IgD-negative memory B cell (primary cell): ENCODE results near the gene RAB27B. TPM values are rescaled to one million over a fixed set of nuclear protein-coding genes. Genes with fewer than 3 reads are reported as not detected.

Experiments used
- H3K27ac Mint-ChIP-seq, 3 donors: one replicate each; pipeline ENCODE4 v1.8.0; 2020 to 2022; ENCODE audit warnings: mild to moderate bottlenecking in 3 of 3, mixed read lengths in 3 of 3, moderate library complexity in 1 of 3
- H3K27me3 Mint-ChIP-seq: one replicate; pipeline ENCODE4 v1.8.0; 2021; ENCODE audit warnings: mixed read lengths
- H3K36me3 Mint-ChIP-seq: one replicate; pipeline ENCODE4 v1.8.0; 2020; ENCODE audit warnings: mild to moderate bottlenecking, mixed read lengths
- H3K4me1 Mint-ChIP-seq, 3 donors: one replicate each; pipeline ENCODE4 v1.8.0; 2020 to 2022; ENCODE audit warnings: mixed read lengths in 3 of 3, mild to moderate bottlenecking in 1 of 3
- H3K4me3 Mint-ChIP-seq, 4 donors: one replicate each; pipeline ENCODE4 v1.8.0; 2020 to 2022; ENCODE audit warnings: mild to moderate bottlenecking in 4 of 4, mixed read lengths in 4 of 4, moderate library complexity in 3 of 4
- H3K9me3 Mint-ChIP-seq, 3 donors: one replicate each; pipeline ENCODE4 v1.8.0; 2020 to 2021; ENCODE audit warnings: mixed read lengths in 3 of 3, mild to moderate bottlenecking in 1 of 3
- polyA plus RNA-seq: library from polyadenylated mRNA; unstranded; fragments of 300-500 nt; fragmentation: Illumina TruSeq; gene quantifications from one replicate; pipeline ENCODE4 v1.2.3, GENCODE V29; 2021

The RAB27B gene
- polyA plus RNA-seq, result 1.1 TPM

DNA sequence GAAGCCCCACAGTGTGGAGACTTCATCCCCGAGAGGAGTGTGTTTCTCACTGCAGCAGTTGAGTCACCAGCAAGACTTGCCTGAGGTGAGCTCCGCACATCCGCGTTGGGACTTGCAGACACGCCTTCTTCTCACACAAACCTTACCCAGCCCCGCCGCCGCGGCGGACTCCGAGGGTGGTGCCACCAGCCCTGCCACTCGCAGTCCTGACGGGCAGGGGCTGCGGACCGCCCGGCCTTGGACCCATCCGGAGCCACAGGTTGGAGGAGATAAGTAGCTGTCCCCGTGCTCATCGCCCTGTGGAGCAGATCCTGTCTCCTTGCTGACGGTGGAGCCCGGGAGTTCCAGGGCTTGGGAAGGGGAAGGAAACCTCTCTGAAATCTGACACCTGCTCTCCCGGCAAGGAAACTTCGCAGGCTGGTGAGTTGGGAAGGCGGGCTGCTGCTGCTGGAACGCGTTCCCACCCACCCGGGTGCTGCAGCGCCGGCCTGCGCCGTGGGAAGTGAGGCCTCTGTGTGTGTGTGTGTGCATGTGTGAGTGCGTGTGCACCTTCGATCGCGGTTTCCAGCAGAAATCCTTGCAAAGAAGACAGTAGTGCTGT, at the start of gene RAB27B:
Gene RAB27B (plus strand): TSS at position 197 of the 601 bp plus-strand sequence. CDS start 49,109 bp downstream, outside the sequence.
- Mint-ChIP-seq H3K27ac (no peak within 1 kb of the TSS), H3K4me1 (peaks cover 3 to 6% (median 6%) of the 10 kb centered on the region in 3 donors), H3K4me3 (peak within 1 kb of the TSS; percentile 38 to 72 (median 66))

DNA sequence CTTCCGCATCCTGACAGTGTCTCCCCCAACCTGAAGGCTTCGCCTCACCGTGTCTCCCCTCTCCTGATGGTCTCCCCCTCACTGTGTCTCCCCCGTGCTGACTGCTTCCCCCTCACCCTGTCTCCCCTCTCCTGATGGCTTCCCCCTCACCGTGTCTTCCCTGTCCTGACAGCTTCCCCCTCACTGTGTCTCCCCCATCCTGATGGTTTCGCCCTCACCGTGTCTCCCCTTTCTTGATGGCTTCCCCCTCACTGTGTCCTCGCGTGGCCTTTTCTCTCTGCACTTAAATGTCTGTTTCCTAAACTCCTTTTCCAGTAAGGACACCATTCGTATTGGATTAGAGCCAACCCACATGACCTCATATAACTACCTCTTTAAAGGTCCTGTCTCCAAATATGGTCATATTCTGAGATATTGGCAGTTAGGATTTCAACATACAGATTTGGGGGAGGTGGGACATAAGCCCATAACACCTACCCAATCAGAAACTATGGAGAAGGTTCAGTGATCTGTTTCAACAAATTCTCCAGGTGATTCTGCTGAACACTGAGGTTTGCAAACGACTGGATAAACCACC, 47.9 kb upstream of the RAB27B start:
- H3K9me3 Mint-ChIP-seq, result peaks cover 0 to 9% (median 0%) of the 10 kb centered on the region in 3 donors
- no peaks in the 10 kb centered on the region for H3K36me3 Mint-ChIP-seq
- peaks cover 3% of the 10 kb centered on the region for H3K27me3 Mint-ChIP-seq
- no peaks in the 10 kb centered on the region for H3K4me1 Mint-ChIP-seq
- H3K4me3 Mint-ChIP-seq, result peak overlapping the region in 1 of 4 donors; percentile 69
- no peak overlapping the region for H3K27ac Mint-ChIP-seq

More for the DNA sequence above, at the start of gene RAB27B:
- Mint-ChIP-seq H3K9me3 (peaks cover 0 to 3% (median 3%) of the 10 kb centered on the region in 3 donors), H3K27me3 (peaks cover 19% of the 10 kb centered on the region), H3K36me3 (no peaks in the 10 kb centered on the region)

GRCh38 chr18:54780970-54781369, 47.3 kb upstream of the RAB27B start:
- Mint-ChIP-seq H3K36me3 (peaks cover 2% of the 10 kb centered on the region), H3K4me3 (no peak overlapping the region), H3K4me1 (peaks cover 0 to 1% (median 0%) of the 10 kb centered on the region in 3 donors), H3K9me3 (peaks cover 0 to 9% (median 0%) of the 10 kb centered on the region in 3 donors), H3K27me3 (peaks cover 4% of the 10 kb centered on the region), H3K27ac (no peak overlapping the region)

DNA sequence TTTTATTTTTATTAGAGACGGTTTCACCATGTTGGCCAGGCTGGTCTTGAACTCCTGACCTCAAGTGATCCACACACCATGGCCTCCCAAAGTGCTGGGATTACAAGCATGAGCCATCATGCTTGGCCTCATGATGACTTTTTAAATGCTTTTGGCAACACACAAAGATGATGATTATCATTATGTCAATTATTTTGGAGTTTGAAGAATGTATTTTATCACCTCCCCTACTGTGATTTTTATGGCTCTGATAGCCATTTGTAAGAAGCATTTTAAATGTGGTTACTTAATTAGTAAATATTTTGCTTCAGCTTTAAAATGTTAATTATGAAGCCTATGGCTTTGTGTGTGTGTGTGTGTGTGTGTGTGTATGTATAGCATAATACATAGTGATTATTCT, 45.1 kb upstream of the RAB27B start:
- H3K27ac Mint-ChIP-seq, result no peak overlapping the region
- H3K4me1 Mint-ChIP-seq, result peaks cover 1 to 4% (median 4%) of the 10 kb centered on the region in 3 donors
- H3K27me3 Mint-ChIP-seq, result peaks cover 5% of the 10 kb centered on the region
- peaks cover 3% of the 10 kb centered on the region for H3K36me3 Mint-ChIP-seq
- peaks cover 0 to 9% (median 0%) of the 10 kb centered on the region in 3 donors for H3K9me3 Mint-ChIP-seq
- H3K4me3 Mint-ChIP-seq, result no peak overlapping the region

DNA sequence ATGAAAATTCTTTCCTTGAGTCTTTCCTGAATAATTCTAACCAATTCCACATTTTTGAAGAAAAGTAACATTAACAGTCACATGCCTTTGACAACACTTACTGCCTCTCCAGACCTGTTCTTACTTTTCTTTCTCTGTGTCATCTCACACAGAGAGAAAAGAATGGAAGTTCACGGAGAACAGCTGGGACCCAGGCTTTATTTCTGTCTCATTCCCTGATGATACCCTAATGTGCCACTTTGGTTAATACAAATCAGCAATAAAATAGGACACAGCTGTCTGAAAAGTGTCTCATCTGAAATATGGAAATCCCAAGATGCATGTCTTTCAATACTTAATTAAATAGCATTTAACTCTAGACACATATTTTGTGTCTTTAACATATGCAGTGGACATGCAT, 42.1 kb upstream of the RAB27B start:
- H3K9me3 Mint-ChIP-seq, result peaks cover 0 to 5% (median 0%) of the 10 kb centered on the region in 3 donors
- H3K36me3 Mint-ChIP-seq, result peaks cover 3% of the 10 kb centered on the region
- no peak overlapping the region for H3K4me3 Mint-ChIP-seq

GRCh38 chr18:54787121-54787520, 41.2 kb upstream of the RAB27B start:
- Mint-ChIP-seq H3K4me3 (peak overlapping the region in 1 of 4 donors; percentile 20), H3K27ac (no peak overlapping the region), H3K4me1 (peaks cover 1 to 4% (median 4%) of the 10 kb centered on the region in 3 donors), H3K27me3 (peaks cover 8% of the 10 kb centered on the region), H3K36me3 (peaks cover 3% of the 10 kb centered on the region), H3K9me3 (peaks cover 0 to 5% (median 0%) of the 10 kb centered on the region in 3 donors)

More for the DNA sequence above, 42.1 kb upstream of the RAB27B start:
- Mint-ChIP-seq H3K27me3 (peaks cover 5% of the 10 kb centered on the region), H3K27ac (no peak overlapping the region), H3K4me1 (peaks cover 1 to 4% (median 4%) of the 10 kb centered on the region in 3 donors)

DNA sequence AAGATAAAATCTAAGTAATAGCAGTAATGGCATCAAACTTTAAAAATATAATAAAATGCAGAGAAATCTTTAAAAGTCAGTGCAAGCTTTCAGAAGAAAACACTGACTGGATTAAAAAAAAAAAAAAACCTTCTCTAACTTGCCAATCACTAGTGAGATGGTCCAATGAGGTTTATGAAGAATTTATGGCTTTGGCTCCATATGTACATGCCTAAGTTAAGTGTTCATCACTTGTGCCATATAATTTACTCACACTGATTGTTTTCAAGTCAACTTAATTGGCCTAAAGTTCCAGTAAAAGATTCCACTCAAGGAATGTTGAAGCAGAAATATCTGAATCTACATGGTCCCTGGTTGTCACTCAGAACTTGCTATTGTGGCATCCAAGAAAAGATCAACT, 40.7 kb upstream of the RAB27B start:
- Mint-ChIP-seq H3K4me1 (peaks cover 1 to 4% (median 4%) of the 10 kb centered on the region in 3 donors), H3K36me3 (peaks cover 3% of the 10 kb centered on the region), H3K4me3 (no peak overlapping the region), H3K27ac (no peak overlapping the region), H3K9me3 (peaks cover 0 to 5% (median 0%) of the 10 kb centered on the region in 3 donors), H3K27me3 (peaks cover 8% of the 10 kb centered on the region)

DNA sequence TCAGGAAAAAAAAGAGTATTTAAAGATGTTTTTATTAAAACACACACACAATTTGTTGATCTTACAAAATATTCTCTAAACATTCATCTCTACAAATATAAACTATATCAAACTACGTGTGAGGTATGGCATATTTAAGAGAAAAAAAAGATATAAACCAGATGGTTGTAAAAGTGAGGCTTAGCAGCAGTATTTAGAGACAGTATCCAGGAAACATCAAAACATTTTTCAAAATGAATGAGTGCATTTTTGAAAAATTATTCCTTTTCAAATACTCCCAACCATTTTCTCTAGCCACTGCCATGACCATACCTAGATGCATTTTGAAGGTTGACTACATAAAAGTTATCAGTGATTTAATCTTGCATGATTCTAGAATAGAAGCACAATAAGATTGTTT, 38.2 kb upstream of the RAB27B start:
- Mint-ChIP-seq H3K4me1 (peaks cover 1 to 4% (median 4%) of the 10 kb centered on the region in 3 donors), H3K9me3 (no peaks in the 10 kb centered on the region), H3K36me3 (peaks cover 3% of the 10 kb centered on the region), H3K27ac (no peak overlapping the region), H3K4me3 (no peak overlapping the region), H3K27me3 (peaks cover 5% of the 10 kb centered on the region)

DNA sequence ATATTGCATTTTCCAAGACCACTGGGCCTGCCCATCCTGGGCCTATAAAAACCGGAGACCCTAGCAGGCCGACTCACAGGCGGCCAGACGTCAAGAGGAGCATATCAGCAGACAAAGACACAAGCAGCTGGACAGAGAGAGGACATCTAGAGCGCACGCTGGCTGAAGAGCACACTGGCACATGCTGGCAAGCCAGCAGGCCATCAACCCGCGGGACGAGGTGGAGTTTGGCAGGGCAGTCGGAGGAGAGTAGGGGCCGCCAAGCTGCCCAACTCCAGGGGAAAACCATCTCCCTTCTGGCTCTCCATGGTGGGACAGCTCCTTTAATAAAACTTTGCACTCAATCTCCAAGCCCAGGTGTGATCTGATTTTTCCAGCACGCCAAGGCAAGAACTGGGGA, 36.6 kb upstream of the RAB27B start:
- H3K4me1 Mint-ChIP-seq, result peaks cover 0 to 4% (median 4%) of the 10 kb centered on the region in 3 donors
- no peak overlapping the region for H3K27ac Mint-ChIP-seq
- H3K4me3 Mint-ChIP-seq, result no peak overlapping the region
- H3K36me3 Mint-ChIP-seq, result no peaks in the 10 kb centered on the region
- H3K27me3 Mint-ChIP-seq, result peaks cover 3% of the 10 kb centered on the region
- H3K9me3 Mint-ChIP-seq, result no peaks in the 10 kb centered on the region

DNA sequence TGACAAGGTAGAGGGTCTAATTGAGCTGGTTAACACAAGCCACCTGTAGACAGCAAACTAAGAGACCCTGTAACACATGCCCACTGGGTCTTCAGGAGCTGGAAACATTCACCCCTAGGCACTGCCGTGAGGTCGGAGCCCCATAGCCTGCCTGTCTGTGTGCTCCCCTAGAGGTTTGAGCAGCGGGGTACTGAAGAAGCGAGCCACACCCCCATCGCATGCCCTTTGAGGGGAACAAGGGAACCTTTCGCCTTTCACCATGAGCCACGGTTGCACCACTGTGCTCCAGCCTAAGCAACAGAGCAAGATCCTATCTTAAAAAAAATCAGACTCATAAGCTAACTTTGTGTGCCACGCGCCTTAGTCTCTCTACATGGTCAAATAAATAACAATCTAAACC, 36.2 kb upstream of the RAB27B start:
- Mint-ChIP-seq H3K4me3 (no peak overlapping the region), H3K27ac (no peak overlapping the region), H3K9me3 (no peaks in the 10 kb centered on the region)

DNA sequence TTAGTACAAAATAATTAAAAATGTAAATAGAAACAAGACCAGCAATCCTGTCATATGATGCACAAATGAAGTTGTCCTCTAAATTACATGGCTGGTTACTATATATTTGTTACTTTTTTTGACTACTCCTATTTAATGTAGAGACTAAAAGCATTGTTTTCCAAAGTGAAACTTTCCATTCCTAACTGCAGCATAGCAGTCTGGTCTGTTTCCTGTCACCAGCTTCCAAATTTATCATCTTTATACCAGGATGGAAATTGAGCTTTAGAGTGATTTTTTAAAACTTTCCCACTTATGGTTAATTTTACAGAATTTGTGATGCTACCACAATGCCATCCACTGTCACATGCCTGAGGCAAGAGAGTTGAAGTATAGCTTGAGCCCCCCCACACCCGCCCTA, 33.5 kb upstream of the RAB27B start:
- H3K36me3 Mint-ChIP-seq, result no peaks in the 10 kb centered on the region
- H3K4me1 Mint-ChIP-seq, result peaks cover 0 to 1% (median 0%) of the 10 kb centered on the region in 3 donors
- H3K9me3 Mint-ChIP-seq, result no peaks in the 10 kb centered on the region
- H3K27ac Mint-ChIP-seq, result no peak overlapping the region
- H3K4me3 Mint-ChIP-seq, result no peak overlapping the region
- peaks cover 3% of the 10 kb centered on the region for H3K27me3 Mint-ChIP-seq

More for the DNA sequence above, 36.2 kb upstream of the RAB27B start:
- Mint-ChIP-seq H3K27me3 (peaks cover 3% of the 10 kb centered on the region), H3K4me1 (peaks cover 0 to 3% (median 3%) of the 10 kb centered on the region in 3 donors), H3K36me3 (no peaks in the 10 kb centered on the region)

DNA sequence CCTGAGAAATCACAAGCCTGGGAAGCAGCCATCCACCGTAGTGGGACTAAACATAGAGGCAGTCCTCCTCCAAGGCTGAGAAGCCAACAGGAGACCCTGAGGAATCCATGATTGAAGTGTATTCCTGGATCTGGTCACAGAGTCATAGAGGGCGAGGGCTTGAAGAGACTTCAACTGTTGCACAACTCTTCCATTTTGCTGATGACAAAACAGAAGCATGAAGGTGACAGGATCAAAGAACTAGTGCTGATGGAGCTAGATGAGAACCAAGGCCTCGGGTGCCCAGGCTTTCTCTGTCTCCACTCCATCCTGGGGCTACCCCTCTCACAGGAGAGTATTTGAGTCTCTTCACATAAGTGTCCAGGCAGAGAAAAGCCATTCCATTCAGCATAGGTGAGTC, 30.1 kb upstream of the RAB27B start:
- Mint-ChIP-seq H3K27ac (no peak overlapping the region), H3K4me1 (peaks cover 0 to 4% (median 0%) of the 10 kb centered on the region in 3 donors), H3K36me3 (no peaks in the 10 kb centered on the region), H3K9me3 (no peaks in the 10 kb centered on the region), H3K4me3 (no peak overlapping the region), H3K27me3 (no peaks in the 10 kb centered on the region)

GRCh38 chr18:54801374-54801773, 26.9 kb upstream of the RAB27B start:
- peaks cover 3% of the 10 kb centered on the region for H3K27me3 Mint-ChIP-seq
- H3K4me3 Mint-ChIP-seq, result no peak overlapping the region
- H3K27ac Mint-ChIP-seq, result no peak overlapping the region
- peaks cover 0 to 7% (median 1%) of the 10 kb centered on the region in 3 donors for H3K4me1 Mint-ChIP-seq
- H3K36me3 Mint-ChIP-seq, result no peaks in the 10 kb centered on the region
- H3K9me3 Mint-ChIP-seq, result no peaks in the 10 kb centered on the region

DNA sequence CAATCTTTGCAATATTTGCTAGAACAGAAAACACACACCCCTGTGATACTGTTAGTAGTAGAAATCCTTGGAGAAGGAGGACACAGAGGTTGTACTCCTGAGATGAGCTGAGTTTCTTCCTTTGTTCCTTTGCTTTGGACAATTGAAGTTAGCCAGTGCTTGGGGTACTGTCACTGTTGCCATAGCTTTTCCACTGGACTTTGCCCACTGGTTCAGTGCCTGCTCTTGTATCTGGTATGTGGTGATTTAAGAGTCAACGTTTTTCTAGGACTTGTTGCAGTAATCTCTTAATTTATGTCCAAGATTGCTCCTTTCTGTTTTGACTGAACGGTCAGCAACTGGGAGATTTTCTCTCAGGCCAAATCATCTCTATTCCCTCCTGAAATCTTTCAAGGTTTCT, 26.1 kb upstream of the RAB27B start:
- H3K4me3 Mint-ChIP-seq, result no peak overlapping the region
- H3K9me3 Mint-ChIP-seq, result no peaks in the 10 kb centered on the region

DNA sequence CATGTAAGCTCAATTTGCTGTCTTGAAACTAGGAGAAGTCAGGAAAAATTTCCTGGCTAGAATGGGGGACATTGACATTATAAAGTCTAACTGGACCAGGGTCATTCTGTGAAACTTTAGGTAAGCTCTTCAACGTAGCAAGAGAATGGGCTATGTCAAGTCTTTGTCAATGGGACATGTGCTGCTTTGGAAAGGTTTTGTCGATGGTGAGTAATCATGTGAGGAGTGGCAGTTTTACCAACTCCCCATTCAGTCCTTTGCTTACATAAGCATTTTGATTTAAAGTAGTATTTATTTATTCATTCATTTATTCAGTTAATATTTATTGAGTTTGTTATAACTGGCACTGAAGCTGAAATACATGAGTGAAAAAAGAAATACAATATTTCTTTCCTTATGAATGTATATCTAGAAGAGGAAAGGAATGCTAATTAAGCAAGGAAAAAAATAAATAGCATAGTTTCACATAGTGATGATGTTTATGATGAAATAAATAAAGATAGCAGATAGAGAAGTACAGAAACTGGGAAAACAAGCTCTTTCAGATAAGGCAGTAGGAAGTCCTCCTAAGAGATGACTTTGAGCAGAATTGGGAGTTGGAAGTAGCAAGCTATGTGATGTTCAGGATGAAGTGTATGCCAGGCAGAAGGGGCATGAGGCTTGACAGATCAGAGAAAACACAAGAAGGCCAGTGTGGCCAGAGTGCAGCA, 25.4 kb upstream of the RAB27B start:
- H3K27me3 Mint-ChIP-seq, result peaks cover 3% of the 10 kb centered on the region
- H3K36me3 Mint-ChIP-seq, result no peaks in the 10 kb centered on the region
- H3K4me3 Mint-ChIP-seq, result no peak overlapping the region
- H3K9me3 Mint-ChIP-seq, result no peaks in the 10 kb centered on the region
- no peak overlapping the region for H3K27ac Mint-ChIP-seq
- peaks cover 0 to 7% (median 1%) of the 10 kb centered on the region in 3 donors for H3K4me1 Mint-ChIP-seq

More for the DNA sequence above, 26.1 kb upstream of the RAB27B start:
- Mint-ChIP-seq H3K27ac (no peak overlapping the region), H3K36me3 (no peaks in the 10 kb centered on the region), H3K4me1 (peaks cover 0 to 7% (median 1%) of the 10 kb centered on the region in 3 donors), H3K27me3 (peaks cover 3% of the 10 kb centered on the region)
